ENCODE results near the gene CD274.
A peak's percentile ranks its signal among the peaks of the same experiment; 100 is the strongest.

CD274 gene

DNA sequence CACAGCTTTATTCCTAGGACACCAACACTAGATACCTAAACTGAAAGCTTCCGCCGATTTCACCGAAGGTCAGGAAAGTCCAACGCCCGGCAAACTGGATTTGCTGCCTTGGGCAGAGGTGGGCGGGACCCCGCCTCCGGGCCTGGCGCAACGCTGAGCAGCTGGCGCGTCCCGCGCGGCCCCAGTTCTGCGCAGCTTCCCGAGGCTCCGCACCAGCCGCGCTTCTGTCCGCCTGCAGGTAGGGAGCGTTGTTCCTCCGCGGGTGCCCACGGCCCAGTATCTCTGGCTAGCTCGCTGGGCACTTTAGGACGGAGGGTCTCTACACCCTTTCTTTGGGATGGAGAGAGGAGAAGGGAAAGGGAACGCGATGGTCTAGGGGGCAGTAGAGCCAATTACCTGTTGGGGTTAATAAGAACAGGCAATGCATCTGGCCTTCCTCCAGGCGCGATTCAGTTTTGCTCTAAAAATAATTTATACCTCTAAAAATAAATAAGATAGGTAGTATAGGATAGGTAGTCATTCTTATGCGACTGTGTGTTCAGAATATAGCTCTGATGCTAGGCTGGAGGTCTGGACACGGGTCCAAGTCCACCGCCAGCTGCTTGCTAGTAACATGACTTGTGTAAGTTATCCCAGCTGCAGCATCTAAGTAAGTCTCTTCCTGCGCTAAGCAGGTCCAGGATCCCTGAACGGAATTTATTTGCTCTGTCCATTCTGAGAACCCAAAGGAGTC, at the start of gene CD274:
Gene CD274 (plus strand): TSS at position 184 of the 733 bp plus-strand sequence. CDS start 5,572 bp downstream, outside the sequence.
- H3K27me3 Mint-ChIP-seq (ENCODE audit: low read depth): no peaks in the 10 kb centered on the region
- H3K9me3 Mint-ChIP-seq: no peaks in the 10 kb centered on the region
- H3K4me1 Mint-ChIP-seq (ENCODE audit: low read depth): peaks cover 63% of the 10 kb centered on the region
- peak within 1 kb of the TSS; percentile 89 for H3K4me3 Mint-ChIP-seq
- peak within 1 kb of the TSS; percentile 94 for H3K27ac Mint-ChIP-seq
- peaks cover 24% of the 10 kb centered on the region for H3K36me3 Mint-ChIP-seq (ENCODE audit: low read depth)

DNA sequence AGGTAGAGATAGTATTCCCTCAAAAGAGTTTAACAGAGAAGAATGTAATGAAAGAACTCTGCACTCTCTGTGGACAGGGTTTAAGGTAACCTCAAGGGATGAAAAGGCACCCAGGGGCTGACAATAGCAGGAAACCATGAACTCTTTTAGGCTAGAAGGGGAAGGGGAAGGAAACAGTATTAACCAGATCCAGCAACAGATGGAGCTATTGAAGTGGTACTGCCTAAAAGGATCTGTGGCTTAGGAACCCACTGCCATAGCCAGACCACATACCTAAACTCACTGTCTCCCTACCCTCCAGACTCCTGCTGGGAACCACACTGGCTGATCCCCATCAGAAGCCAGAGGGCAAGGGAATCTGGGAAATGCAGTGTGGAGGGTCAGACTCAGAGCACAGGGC, 48.1 kb upstream of the CD274 start:
- Mint-ChIP-seq H3K36me3 (ENCODE audit: low read depth) (peaks cover 18% of the 10 kb centered on the region), H3K9me3 (peaks cover 28% of the 10 kb centered on the region), H3K27me3 (ENCODE audit: low read depth) (no peaks in the 10 kb centered on the region), H3K27ac (no peak overlapping the region), H3K4me1 (ENCODE audit: low read depth) (peaks cover 16% of the 10 kb centered on the region), H3K4me3 (no peak overlapping the region)

DNA sequence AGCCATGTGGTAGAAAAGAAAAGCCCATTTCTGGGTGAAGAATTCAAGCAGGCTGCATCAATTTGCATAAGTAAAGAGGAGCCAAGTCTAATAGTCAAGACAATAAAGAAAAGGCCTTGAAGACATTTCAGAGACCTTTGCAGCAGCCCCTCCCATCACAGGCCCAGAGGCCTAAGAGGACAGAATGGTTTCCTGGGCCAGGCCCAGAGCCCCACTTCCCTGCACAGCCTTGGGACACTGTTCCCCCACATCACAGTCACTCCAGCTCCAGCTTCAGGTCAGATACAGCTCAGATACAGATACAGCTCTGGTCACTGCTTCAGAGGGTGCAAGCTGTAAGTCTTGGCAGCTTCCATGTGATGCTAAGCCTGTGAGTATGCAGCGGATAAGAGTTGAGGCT, 41.7 kb upstream of the CD274 start:
- H3K27me3 Mint-ChIP-seq (ENCODE audit: low read depth): no peaks in the 10 kb centered on the region
- no peak overlapping the region for H3K27ac Mint-ChIP-seq
- peaks cover 50% of the 10 kb centered on the region for H3K36me3 Mint-ChIP-seq (ENCODE audit: low read depth)
- no peak overlapping the region for H3K4me3 Mint-ChIP-seq
- peaks cover 3% of the 10 kb centered on the region for H3K4me1 Mint-ChIP-seq (ENCODE audit: low read depth)
- peaks cover 57% of the 10 kb centered on the region for H3K9me3 Mint-ChIP-seq

DNA sequence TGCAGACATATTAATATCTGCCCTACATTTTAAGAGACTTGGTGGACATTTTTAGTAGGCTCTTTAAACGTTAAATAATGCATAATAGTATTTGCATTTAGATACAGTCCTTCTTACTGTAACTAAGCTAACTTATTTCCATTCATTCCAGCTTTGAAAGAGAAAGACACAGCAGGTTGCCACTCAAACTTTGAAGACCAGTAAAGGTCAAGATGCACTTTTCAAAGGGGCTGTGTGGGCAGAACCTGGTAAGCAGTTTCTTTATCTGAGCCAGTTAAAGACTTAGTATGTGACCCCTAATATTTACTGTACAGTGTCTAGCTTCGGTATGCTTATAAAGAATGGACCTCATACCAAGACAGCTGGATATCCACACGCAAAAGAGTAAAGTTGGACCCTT, 33.4 kb upstream of the CD274 start:
- Mint-ChIP-seq H3K4me1 (ENCODE audit: low read depth) (peaks cover 5% of the 10 kb centered on the region), H3K36me3 (ENCODE audit: low read depth) (peaks cover 28% of the 10 kb centered on the region), H3K4me3 (no peak overlapping the region), H3K27ac (no peak overlapping the region), H3K9me3 (peaks cover 7% of the 10 kb centered on the region), H3K27me3 (ENCODE audit: low read depth) (no peaks in the 10 kb centered on the region)

DNA sequence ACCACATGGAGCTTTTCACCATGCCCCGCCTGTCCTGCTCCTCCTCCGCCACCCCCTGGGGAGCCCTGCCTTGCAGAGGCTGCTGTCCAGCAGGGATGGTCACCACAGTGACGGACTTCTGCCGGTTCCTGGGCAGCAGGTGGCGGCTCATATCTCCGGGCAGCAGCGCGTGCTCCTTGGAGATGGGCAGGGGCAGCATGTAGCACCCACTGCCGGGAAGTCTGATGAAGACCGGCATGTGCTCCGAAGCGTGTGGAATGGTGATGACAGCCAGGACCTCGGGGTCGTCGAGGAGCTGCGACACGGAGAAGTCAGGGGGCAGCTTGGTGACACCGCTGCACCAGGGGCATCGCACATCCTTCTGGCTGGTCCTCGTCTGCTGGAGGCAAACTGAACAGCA, 31.9 kb upstream of the CD274 start:
- no peak overlapping the region for H3K27ac Mint-ChIP-seq
- H3K27me3 Mint-ChIP-seq (ENCODE audit: low read depth): no peaks in the 10 kb centered on the region
- H3K4me1 Mint-ChIP-seq (ENCODE audit: low read depth): peaks cover 5% of the 10 kb centered on the region
- H3K36me3 Mint-ChIP-seq (ENCODE audit: low read depth): peaks cover 18% of the 10 kb centered on the region
- H3K9me3 Mint-ChIP-seq: peaks cover 3% of the 10 kb centered on the region
- no peak overlapping the region for H3K4me3 Mint-ChIP-seq

DNA sequence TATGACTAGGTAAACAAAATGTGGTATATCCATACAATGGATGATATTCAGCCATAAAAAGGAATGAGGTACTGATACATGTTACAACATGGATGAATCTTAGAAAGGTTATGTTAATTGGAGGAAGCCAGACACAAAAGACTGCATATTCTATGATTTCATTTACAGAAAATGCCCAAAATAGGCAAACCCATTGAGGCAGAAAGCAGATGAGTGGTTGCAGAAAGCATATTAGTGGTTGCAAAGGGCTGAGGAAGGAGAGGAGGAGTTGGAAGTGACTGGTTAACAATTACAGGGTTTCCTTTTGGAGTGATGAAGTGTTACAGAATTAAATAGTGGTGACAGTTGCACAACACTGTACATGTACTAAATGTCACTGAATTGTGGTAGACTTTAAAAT, 30.4 kb upstream of the CD274 start:
- Mint-ChIP-seq H3K27ac (no peak overlapping the region), H3K9me3 (no peaks in the 10 kb centered on the region), H3K36me3 (ENCODE audit: low read depth) (peaks cover 15% of the 10 kb centered on the region), H3K27me3 (ENCODE audit: low read depth) (no peaks in the 10 kb centered on the region), H3K4me3 (no peak overlapping the region), H3K4me1 (ENCODE audit: low read depth) (peaks cover 6% of the 10 kb centered on the region)

DNA sequence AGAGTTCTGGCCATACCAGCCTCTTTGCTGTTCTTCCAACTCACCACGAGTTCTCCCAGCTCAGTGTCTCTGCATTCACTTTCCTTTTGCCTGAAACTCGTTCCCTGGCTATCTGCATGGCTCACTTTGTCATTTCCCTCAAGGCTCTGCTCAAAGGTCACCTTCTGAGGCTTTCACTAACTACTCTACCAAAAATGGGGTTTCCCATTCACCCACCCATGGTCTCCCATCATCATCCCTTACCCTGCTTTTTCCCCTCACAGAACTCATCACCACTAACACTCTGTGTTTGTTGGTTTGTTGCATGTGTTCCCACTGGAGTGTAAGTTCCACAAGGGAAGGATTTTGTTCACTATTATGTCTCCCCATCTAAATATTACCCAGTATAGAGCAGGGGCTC, 29.2 kb upstream of the CD274 start:
- Mint-ChIP-seq H3K4me3 (no peak overlapping the region), H3K27ac (no peak overlapping the region), H3K9me3 (no peaks in the 10 kb centered on the region), H3K4me1 (ENCODE audit: low read depth) (peaks cover 9% of the 10 kb centered on the region), H3K27me3 (ENCODE audit: low read depth) (no peaks in the 10 kb centered on the region), H3K36me3 (ENCODE audit: low read depth) (peaks cover 11% of the 10 kb centered on the region)

DNA sequence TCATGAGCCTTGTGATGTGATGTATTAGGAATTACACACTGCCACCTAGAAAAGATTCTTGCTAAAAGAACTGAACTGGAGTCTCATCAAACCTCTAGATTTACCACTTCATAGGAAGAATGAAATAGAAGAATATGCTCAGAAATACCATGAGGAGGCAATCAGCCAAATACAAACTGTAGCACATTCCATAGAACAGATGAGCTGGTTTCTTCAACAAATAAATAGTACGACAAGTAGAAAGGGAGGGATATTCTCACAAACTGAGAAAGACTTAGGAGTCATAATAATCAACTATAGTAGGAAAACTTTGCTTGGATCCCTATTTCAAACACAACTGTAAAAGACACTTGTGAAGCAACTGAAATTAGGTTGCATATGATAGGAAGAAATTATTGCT, 28.1 kb upstream of the CD274 start:
- Mint-ChIP-seq H3K36me3 (ENCODE audit: low read depth) (peaks cover 10% of the 10 kb centered on the region), H3K27ac (no peak overlapping the region), H3K4me3 (no peak overlapping the region)

DNA sequence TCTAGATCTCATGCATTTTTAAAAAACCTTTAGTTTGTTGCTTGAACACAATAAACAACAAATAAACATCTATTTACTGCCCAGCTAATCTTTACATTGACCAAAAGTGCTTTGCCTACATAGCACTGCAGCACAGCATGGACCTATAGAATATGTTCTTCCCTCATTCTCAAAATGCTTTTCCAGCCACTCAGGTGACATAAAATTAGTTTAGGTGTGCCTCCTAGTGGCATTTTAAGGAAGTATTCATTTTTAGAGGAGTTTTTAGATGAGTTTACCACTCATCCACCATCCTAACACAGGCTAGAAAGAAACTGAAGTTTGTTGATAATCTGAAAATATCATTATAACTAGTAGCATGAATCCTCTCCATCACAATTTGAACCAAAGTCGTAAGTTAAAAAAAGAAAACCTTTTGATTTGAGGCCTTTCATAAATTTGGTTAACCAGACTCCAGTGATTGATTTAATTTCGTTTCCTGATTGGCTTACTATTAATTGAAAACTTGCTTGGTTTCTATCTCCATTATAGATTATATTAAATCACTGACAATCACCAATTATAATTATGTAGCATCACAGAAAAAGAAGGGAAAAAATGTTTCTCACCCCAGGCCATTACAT, 25.2 kb upstream of the CD274 start:
- Mint-ChIP-seq H3K36me3 (ENCODE audit: low read depth) (peaks cover 7% of the 10 kb centered on the region), H3K27ac (no peak overlapping the region), H3K4me1 (ENCODE audit: low read depth) (peaks cover 8% of the 10 kb centered on the region), H3K9me3 (no peaks in the 10 kb centered on the region), H3K4me3 (no peak overlapping the region), H3K27me3 (ENCODE audit: low read depth) (no peaks in the 10 kb centered on the region)

More for the DNA sequence above, 28.1 kb upstream of the CD274 start:
- no peaks in the 10 kb centered on the region for H3K9me3 Mint-ChIP-seq
- peaks cover 9% of the 10 kb centered on the region for H3K4me1 Mint-ChIP-seq (ENCODE audit: low read depth)
- H3K27me3 Mint-ChIP-seq (ENCODE audit: low read depth): no peaks in the 10 kb centered on the region

DNA sequence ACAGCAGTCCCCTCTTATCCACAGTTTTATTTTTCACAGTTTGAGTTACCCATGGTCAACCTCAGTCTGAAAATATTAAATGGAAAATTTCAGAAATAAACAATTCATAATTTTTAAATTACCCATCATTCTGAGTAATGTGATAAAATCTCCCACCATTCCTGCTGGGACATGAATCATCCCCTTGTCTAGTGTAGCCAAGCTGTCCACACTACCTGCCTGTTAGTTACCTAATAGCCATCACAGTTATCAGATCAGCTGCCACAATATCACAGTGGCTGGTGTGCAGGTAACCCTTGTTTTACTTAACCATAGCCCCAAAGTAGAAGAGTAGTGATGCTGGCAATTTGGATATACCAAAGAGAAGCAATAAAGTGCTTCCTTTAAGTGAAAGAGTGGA, 23.3 kb upstream of the CD274 start:
- Mint-ChIP-seq H3K4me1 (ENCODE audit: low read depth) (peaks cover 4% of the 10 kb centered on the region), H3K27ac (no peak overlapping the region), H3K9me3 (no peaks in the 10 kb centered on the region), H3K36me3 (ENCODE audit: low read depth) (peaks cover 16% of the 10 kb centered on the region), H3K27me3 (ENCODE audit: low read depth) (no peaks in the 10 kb centered on the region), H3K4me3 (no peak overlapping the region)

DNA sequence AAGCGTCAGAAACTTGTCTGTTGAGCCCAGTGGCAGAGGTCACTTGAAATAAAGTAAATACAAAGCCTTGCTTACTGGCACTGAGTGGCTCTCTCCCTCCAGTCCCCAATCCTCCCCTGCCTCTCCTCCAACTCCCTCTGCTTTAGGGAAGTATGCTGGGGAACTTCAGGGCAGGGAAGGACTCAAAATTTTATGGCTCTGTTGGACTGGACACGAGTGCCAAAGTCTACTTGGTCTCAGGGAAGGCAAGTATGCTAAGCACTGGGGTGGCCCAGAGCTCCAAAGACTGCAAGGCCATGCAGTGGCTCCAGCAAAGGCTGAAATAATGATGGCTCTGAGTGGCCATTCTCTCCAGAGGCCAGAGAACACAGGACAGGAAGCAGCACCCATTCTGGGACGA, 22.2 kb upstream of the CD274 start:
- Mint-ChIP-seq H3K4me1 (ENCODE audit: low read depth) (peaks cover 9% of the 10 kb centered on the region), H3K4me3 (no peak overlapping the region), H3K27ac (no peak overlapping the region), H3K27me3 (ENCODE audit: low read depth) (no peaks in the 10 kb centered on the region), H3K9me3 (no peaks in the 10 kb centered on the region), H3K36me3 (ENCODE audit: low read depth) (peaks cover 24% of the 10 kb centered on the region)

DNA sequence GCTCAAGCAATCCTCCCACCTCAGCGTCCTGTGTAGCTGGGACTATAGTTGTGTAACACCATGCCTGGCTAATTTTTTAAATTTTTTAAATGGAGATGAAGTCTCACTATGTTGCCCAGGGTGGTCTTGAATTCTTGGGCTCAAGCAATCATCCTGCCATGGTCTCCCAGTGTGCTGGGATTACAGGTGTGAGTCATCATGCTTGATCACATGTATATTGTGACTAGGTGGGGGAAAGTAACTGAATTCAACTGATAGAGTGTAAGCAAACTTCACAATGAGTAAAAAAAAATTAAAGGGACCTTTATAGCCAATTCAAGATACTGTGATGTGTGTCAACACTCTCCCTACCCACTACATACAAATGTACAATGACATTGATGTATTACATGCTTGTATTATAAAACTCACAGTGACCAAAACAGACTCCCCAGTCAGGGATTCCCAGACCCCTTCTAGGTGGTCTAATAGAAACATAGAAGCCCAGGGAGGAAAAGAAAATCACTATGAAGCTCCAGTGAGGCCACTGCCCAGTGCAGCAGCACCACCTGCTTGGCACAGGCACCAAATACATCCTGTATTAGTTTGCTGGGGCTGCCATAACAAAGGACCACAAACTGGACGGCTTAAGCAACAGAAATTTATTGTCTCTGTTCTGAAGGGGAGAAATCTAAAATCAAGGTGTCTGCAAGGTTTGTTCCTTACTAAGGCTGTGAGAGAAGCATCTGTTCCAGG, 21.4 kb upstream of the CD274 start:
- peaks cover 24% of the 10 kb centered on the region for H3K36me3 Mint-ChIP-seq (ENCODE audit: low read depth)
- no peaks in the 10 kb centered on the region for H3K9me3 Mint-ChIP-seq
- no peak overlapping the region for H3K27ac Mint-ChIP-seq

DNA sequence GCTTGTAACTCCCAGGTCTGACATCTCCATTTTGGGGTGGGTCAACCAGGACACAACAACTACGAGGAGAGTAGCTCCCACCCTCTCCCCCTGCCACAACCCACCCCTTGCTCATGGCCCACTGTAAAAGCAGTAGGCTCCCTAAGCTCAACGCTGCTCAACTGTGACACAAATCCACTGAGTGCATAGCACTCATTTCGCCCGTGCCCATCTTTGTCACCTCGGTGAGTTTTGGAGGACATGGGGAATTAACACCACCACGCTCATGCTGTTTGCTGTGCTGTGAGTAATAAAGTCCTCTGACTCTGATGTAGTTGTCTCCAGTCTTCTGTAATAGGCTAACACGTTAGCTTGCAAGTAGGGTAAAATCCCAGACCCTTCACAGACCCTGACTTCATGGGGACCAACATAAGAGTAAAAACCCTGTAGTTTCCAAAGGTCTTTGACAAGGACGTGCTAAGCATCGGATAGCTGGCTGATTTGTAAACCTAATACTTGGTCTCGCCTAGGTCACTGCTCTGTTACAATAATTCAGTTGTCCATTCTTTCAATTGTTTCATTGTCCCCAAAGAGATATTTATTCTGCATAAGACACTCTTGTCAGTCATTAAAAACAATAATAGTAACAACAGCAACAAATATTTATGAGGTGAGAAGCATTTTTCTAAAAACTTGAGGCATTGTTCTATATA, 20.3 kb upstream of the CD274 start:
- Mint-ChIP-seq H3K27ac (no peak overlapping the region), H3K27me3 (ENCODE audit: low read depth) (no peaks in the 10 kb centered on the region), H3K9me3 (no peaks in the 10 kb centered on the region), H3K36me3 (ENCODE audit: low read depth) (peaks cover 26% of the 10 kb centered on the region), H3K4me3 (no peak overlapping the region), H3K4me1 (ENCODE audit: low read depth) (peaks cover 7% of the 10 kb centered on the region)

More for the DNA sequence above, 21.4 kb upstream of the CD274 start:
- Mint-ChIP-seq H3K4me3 (no peak overlapping the region), H3K4me1 (ENCODE audit: low read depth) (peaks cover 9% of the 10 kb centered on the region), H3K27me3 (ENCODE audit: low read depth) (no peaks in the 10 kb centered on the region)

DNA sequence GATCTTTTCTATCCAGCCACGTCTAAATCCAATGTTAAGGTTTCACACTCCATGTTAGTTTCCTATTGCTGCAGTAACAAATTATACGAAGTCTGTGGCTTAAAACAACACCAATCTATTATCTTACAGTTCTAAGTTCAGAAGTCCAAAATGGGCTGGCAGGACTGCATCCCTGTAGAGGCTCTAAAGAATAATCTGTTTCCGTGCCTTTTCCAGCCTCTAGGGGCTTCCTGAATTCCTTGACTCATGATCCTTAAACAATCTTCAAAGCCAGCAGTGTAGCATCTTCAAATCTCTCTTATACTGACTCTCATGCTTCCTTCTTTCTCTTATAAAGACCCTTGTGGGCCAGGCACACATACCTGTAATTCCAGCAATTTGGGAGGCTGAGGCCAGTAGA, 19.4 kb upstream of the CD274 start:
- Mint-ChIP-seq H3K9me3 (peaks cover 4% of the 10 kb centered on the region), H3K27ac (no peak overlapping the region), H3K4me1 (ENCODE audit: low read depth) (peaks cover 7% of the 10 kb centered on the region), H3K36me3 (ENCODE audit: low read depth) (peaks cover 30% of the 10 kb centered on the region), H3K4me3 (no peak overlapping the region), H3K27me3 (ENCODE audit: low read depth) (no peaks in the 10 kb centered on the region)

All from T-helper 1 cell treated with Interleukin-12 subunit alpha and Interleukin-12 subunit beta and Interleukin-4 antibody, amounts not matched to agents 30 μg/mL and 1 μg/mL, for 36 hours (primary cell).